ENCODE results near the gene SLC29A3. TPM values are rescaled to one million over a fixed set of nuclear protein-coding genes. Genes with fewer than 3 reads are reported as not detected.

SLC29A3 gene
- polyA plus RNA-seq, 1 experiment = 7.2 TPM

- CTCF ChIA-PET = interaction anchor here (5.8 kb wide), 1 partner anchor 365 kb away, joined by 63 read pairs; no protein-coding TSS in a partner anchor
- H3K27me3 ChIP-seq (ENCODE audit: control insufficient read depth, insufficient read depth, low read length) = no peaks in the 10 kb centered on the region
- H3K36me3 ChIP-seq (ENCODE audit: control insufficient read depth, insufficient read depth, low read length) = peaks cover 55% of the 10 kb centered on the region
- H3K4me3 ChIP-seq (ENCODE audit: low read depth, low read length) = no peak overlapping the region
- DNase-seq (ENCODE audit: low read depth) = no peak
- POLR2A ChIA-PET = no interaction called here
- no peak for TF ChIP-seq CTCF (IDR thresholded peaks at IDR 0.05; ENCODE audit: insufficient read depth, low read depth, low read length)
Measured at GRCh38 chr10:71288461-71288860, 30.6 kb upstream of the SLC29A3 start.

- no peak for DNase-seq (ENCODE audit: low read depth)
- H3K27me3 ChIP-seq (ENCODE audit: control insufficient read depth, insufficient read depth, low read length) = no peaks in the 10 kb centered on the region
- H3K4me3 ChIP-seq (ENCODE audit: low read depth, low read length) = no peak overlapping the region
- POLR2A ChIA-PET = no interaction called here
- CTCF ChIA-PET = interaction anchor here (1.1 to 1.9 kb wide), 4 partner anchors 19 to 386 kb away, joined by 3 to 8 read pairs (median 5); no protein-coding TSS in a partner anchor
- H3K36me3 ChIP-seq (ENCODE audit: control insufficient read depth, insufficient read depth, low read length) = peaks cover 54% of the 10 kb centered on the region
- TF ChIP-seq CTCF (IDR thresholded peaks at IDR 0.05; ENCODE audit: insufficient read depth, low read depth, low read length) = no peak
Measured at GRCh38 chr10:71289421-71290130, 29.5 kb upstream of the SLC29A3 start.

GRCh38 chr10:71290331-71290730 is 28.7 kb upstream of the SLC29A3 start:
- Histone ChIP-seq H3K4me3 (ENCODE audit: low read depth, low read length) (no peak overlapping the region), H3K27me3 (ENCODE audit: control insufficient read depth, insufficient read depth, low read length) (no peaks in the 10 kb centered on the region), H3K36me3 (ENCODE audit: control insufficient read depth, insufficient read depth, low read length) (peaks cover 51% of the 10 kb centered on the region)
- DNase-seq (ENCODE audit: low read depth) = no peak
- ChIA-PET CTCF (interaction anchor here (1.2 to 1.9 kb wide), 3 partner anchors 19 to 365 kb away, joined by 3 to 8 read pairs (median 5); no protein-coding TSS in a partner anchor), POLR2A (no interaction called here)
- TF ChIP-seq CTCF (IDR thresholded peaks at IDR 0.05; ENCODE audit: insufficient read depth, low read depth, low read length) = no peak

- H3K36me3 ChIP-seq (ENCODE audit: control insufficient read depth, insufficient read depth, low read length) = peaks cover 49% of the 10 kb centered on the region
- POLR2A ChIA-PET = no interaction called here
- CTCF ChIA-PET = interaction anchor here (0.9 to 2.1 kb wide), 5 partner anchors 12 to 388 kb away, joined by 3 to 9 read pairs (median 5); no protein-coding TSS in a partner anchor
- no peak overlapping the region for H3K4me3 ChIP-seq (ENCODE audit: low read depth, low read length)
- DNase-seq (ENCODE audit: low read depth) = no peak
- no peaks in the 10 kb centered on the region for H3K27me3 ChIP-seq (ENCODE audit: control insufficient read depth, insufficient read depth, low read length)
- TF ChIP-seq CTCF (IDR thresholded peaks at IDR 0.05; ENCODE audit: insufficient read depth, low read depth, low read length) = no peak
Measured at GRCh38 chr10:71290806-71291527, 28.1 kb upstream of the SLC29A3 start.

- ChIA-PET CTCF (interaction anchor here (0.9 to 2.1 kb wide), 5 partner anchors 12 to 388 kb away, joined by 3 to 9 read pairs (median 5); no protein-coding TSS in a partner anchor), POLR2A (no interaction called here)
- H3K27me3 ChIP-seq (ENCODE audit: control insufficient read depth, insufficient read depth, low read length) = no peaks in the 10 kb centered on the region
- peaks cover 50% of the 10 kb centered on the region for H3K36me3 ChIP-seq (ENCODE audit: control insufficient read depth, insufficient read depth, low read length)
- no peak for DNase-seq (ENCODE audit: low read depth)
- H3K4me3 ChIP-seq (ENCODE audit: low read depth, low read length) = no peak overlapping the region
- no peak for TF ChIP-seq CTCF (IDR thresholded peaks at IDR 0.05; ENCODE audit: insufficient read depth, low read depth, low read length)
Measured at GRCh38 chr10:71291528-71291900, 27.5 kb upstream of the SLC29A3 start.
